ENCODE measurements around the gene CCL23. TPM values are rescaled to one million over a fixed set of nuclear protein-coding genes. Genes with fewer than 3 reads are reported as not detected.

CCL23 gene
- polyA plus RNA-seq, 1 donor from 2014 or later = not detected

DNA sequence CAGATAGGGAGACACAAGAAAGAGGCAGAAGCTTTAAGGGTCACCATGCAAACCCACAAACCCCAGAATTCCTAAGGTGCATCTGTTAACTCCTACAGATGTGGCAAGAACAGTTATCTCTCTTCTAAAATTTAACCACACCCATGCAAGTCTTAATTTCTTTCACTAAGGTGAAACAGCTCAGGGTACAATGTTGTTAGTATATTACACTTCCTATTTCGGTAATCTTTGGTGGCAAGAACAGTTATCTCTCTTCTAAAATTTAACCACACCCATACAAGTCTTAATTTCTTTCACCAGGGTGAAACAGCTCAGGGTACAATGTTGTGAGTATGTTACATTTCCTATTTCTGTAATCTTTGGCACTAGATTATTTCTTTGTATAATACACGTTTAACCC, 6.6 kb downstream of the CCL23 start:
- Histone ChIP-seq H3K36me3 (ENCODE audit: insufficient read depth, low read length) (no peaks in the 10 kb centered on the region), H3K27ac (ENCODE audit: low read length) (no peak overlapping the region), H3K4me3 (ENCODE audit: low read length) (no peak overlapping the region), H3K27me3 (ENCODE audit: insufficient read depth, low read depth, low read length) (no peaks in the 10 kb centered on the region), H3K4me2 (ENCODE audit: low read length) (no peak overlapping the region), H3K9me3 (ENCODE audit: low read length) (no peaks in the 10 kb centered on the region), H3K79me2 (replicated peaks; ENCODE audit: insufficient read depth, low read length) (no peaks in the 10 kb centered on the region), H2AFZ (ENCODE audit: low read depth, low read length) (no peak overlapping the region), H3K9ac (ENCODE audit: low read length) (no peak overlapping the region), H3F3A (ENCODE audit: insufficient read depth, low read length, poor library complexity, severe bottlenecking) (no peaks in the 10 kb centered on the region), H4K20me1 (ENCODE audit: insufficient read depth) (no peaks in the 10 kb centered on the region), H3K9me2 (ENCODE audit: insufficient read depth, low read length) (no peaks in the 10 kb centered on the region)
- TF ChIP-seq, protein P1, sequence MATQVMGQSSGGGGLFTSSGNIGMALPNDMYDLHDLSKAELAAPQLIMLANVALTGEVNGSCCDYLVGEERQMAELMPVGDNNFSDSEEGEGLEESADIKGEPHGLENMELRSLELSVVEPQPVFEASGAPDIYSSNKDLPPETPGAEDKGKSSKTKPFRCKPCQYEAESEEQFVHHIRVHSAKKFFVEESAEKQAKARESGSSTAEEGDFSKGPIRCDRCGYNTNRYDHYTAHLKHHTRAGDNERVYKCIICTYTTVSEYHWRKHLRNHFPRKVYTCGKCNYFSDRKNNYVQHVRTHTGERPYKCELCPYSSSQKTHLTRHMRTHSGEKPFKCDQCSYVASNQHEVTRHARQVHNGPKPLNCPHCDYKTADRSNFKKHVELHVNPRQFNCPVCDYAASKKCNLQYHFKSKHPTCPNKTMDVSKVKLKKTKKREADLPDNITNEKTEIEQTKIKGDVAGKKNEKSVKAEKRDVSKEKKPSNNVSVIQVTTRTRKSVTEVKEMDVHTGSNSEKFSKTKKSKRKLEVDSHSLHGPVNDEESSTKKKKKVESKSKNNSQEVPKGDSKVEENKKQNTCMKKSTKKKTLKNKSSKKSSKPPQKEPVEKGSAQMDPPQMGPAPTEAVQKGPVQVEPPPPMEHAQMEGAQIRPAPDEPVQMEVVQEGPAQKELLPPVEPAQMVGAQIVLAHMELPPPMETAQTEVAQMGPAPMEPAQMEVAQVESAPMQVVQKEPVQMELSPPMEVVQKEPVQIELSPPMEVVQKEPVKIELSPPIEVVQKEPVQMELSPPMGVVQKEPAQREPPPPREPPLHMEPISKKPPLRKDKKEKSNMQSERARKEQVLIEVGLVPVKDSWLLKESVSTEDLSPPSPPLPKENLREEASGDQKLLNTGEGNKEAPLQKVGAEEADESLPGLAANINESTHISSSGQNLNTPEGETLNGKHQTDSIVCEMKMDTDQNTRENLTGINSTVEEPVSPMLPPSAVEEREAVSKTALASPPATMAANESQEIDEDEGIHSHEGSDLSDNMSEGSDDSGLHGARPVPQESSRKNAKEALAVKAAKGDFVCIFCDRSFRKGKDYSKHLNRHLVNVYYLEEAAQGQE (IDR thresholded peaks at IDR 0.05; ENCODE audit: borderline replicate concordance) = no peak
- TF ChIP-seq MXI1 (conservative IDR thresholded peaks at IDR 0.05; ENCODE audit: poor library complexity, severe bottlenecking) = no peak
- no peak for TF ChIP-seq SMC3 (conservative IDR thresholded peaks at IDR 0.05; ENCODE audit: poor library complexity)
- TF ChIP-seq EP300 (conservative IDR thresholded peaks at IDR 0.05; ENCODE audit: poor library complexity, severe bottlenecking) = no peak
- no peak for TF ChIP-seq RAD21 (conservative IDR thresholded peaks at IDR 0.05)
- TF ChIP-seq EZH2 (IDR thresholded peaks at IDR 0.05; ENCODE audit: borderline replicate concordance, insufficient read depth, low read length, poor library complexity, severe bottlenecking) = no peak

DNA sequence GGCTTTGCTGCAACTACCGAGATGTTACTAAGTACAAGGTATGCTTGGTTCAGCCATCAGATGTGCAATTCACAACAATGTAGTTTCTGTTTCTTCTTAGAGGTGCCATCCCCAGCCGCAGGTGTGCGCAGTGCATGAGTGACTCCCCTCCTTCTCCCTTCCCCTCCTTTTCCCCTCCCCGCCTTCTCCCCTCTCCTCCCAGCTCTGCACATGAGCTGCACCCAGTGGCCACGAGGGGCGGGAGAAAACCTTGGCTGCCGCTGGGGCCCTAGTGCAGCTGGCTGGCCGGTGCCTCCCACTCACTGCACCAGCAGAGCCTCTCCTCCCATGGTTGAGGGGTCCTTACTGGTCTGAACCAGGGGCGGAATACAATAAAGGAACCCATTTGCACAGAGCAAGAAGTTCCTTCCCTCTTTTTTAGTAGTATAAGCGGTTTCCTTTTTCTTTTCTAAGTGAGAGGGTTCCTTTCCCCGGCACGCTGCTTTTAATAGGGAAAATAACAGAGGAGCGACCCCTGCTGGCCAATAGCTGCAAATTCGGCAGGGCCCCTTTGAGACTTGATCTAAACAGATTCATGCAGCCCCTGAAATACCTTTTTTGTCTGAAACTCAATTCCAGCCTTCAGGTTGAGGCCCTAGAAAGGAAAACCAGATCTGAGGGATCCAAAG, 8.6 kb downstream of the CCL23 start:
- Histone ChIP-seq H3K4me2 (ENCODE audit: low read length) (no peak overlapping the region), H3K9me2 (ENCODE audit: insufficient read depth, low read length) (no peaks in the 10 kb centered on the region), H3K9me3 (ENCODE audit: low read length) (no peaks in the 10 kb centered on the region), H3K36me3 (ENCODE audit: insufficient read depth, low read length) (no peaks in the 10 kb centered on the region), H3K27ac (ENCODE audit: low read length) (no peak overlapping the region), H4K20me1 (ENCODE audit: insufficient read depth) (no peaks in the 10 kb centered on the region), H2AFZ (ENCODE audit: low read depth, low read length) (no peak overlapping the region), H3K27me3 (ENCODE audit: insufficient read depth, low read depth, low read length) (no peaks in the 10 kb centered on the region), H3K9ac (ENCODE audit: low read length) (no peak overlapping the region), H3K79me2 (replicated peaks; ENCODE audit: insufficient read depth, low read length) (no peaks in the 10 kb centered on the region), H3F3A (ENCODE audit: insufficient read depth, low read length, poor library complexity, severe bottlenecking) (no peaks in the 10 kb centered on the region), H3K4me3 (ENCODE audit: low read length) (no peak overlapping the region)
- no peak for TF ChIP-seq POLR2AphosphoS5 (IDR thresholded peaks at IDR 0.05)
- no peak for TF ChIP-seq RAD21 (conservative IDR thresholded peaks at IDR 0.05)
- TF ChIP-seq EZH2 (IDR thresholded peaks at IDR 0.05; ENCODE audit: borderline replicate concordance, insufficient read depth, low read length, poor library complexity, severe bottlenecking) = no peak
- no peak for TF ChIP-seq MXI1 (conservative IDR thresholded peaks at IDR 0.05; ENCODE audit: poor library complexity, severe bottlenecking)
- TF ChIP-seq, protein P2, sequence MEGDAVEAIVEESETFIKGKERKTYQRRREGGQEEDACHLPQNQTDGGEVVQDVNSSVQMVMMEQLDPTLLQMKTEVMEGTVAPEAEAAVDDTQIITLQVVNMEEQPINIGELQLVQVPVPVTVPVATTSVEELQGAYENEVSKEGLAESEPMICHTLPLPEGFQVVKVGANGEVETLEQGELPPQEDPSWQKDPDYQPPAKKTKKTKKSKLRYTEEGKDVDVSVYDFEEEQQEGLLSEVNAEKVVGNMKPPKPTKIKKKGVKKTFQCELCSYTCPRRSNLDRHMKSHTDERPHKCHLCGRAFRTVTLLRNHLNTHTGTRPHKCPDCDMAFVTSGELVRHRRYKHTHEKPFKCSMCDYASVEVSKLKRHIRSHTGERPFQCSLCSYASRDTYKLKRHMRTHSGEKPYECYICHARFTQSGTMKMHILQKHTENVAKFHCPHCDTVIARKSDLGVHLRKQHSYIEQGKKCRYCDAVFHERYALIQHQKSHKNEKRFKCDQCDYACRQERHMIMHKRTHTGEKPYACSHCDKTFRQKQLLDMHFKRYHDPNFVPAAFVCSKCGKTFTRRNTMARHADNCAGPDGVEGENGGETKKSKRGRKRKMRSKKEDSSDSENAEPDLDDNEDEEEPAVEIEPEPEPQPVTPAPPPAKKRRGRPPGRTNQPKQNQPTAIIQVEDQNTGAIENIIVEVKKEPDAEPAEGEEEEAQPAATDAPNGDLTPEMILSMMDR (IDR thresholded peaks at IDR 0.05; ENCODE audit: poor library complexity, severe bottlenecking) = no peak
- TF ChIP-seq TAF1 (IDR thresholded peaks at IDR 0.05; ENCODE audit: low read depth) = no peak
- TF ChIP-seq, protein P1 (IDR thresholded peaks at IDR 0.05; ENCODE audit: borderline replicate concordance) = no peak
- TF ChIP-seq EP300 (conservative IDR thresholded peaks at IDR 0.05; ENCODE audit: poor library complexity, severe bottlenecking) = no peak

Data from neural cell (in vitro differentiated cells).